ENCODE measurements around the gene MLNR. TPM values are rescaled to one million over a fixed set of nuclear protein-coding genes. Genes with fewer than 3 reads are reported as not detected.

Gene MLNR
- total RNA-seq, 4 donors from 2014 or later = not detected

GRCh38 chr13:49190901-49191300 is 29.2 kb upstream of the MLNR start:
- 91 to 92% methylated on average over 2 of the region's 2 CpGs for WGBS, 2 donors

GRCh38 chr13:49206641-49207040 is 13.5 kb upstream of the MLNR start:
- intact Hi-C loops (cut with DNase I; ENCODE audit: low total_unique reads) = no loop called here
- no peak overlapping the region for H3K4me3 ChIP-seq (ENCODE audit: low read depth, poor library complexity, severe bottlenecking)

More at GRCh38 chr13:49190901-49191300, 29.2 kb upstream of the MLNR start:
- DNase-seq (ENCODE audit: low spot score in 2 of 2) = no peak
- TF ChIP-seq CTCF (IDR thresholded peaks at IDR 0.05) (no peak), POLR2A (IDR thresholded peaks at IDR 0.05) (no peak)
- H3K4me3 ChIP-seq (ENCODE audit: low read depth, poor library complexity, severe bottlenecking) = no peak overlapping the region
- intact Hi-C loops (cut with DNase I; ENCODE audit: low total_unique reads) = no loop called here

GRCh38 chr13:49208619-49209018 is 11.5 kb upstream of the MLNR start:
- TF ChIP-seq POLR2A (IDR thresholded peaks at IDR 0.05) (no peak), CTCF (IDR thresholded peaks at IDR 0.05) (no peak)
- WGBS, 2 donors = 98% methylated on average over 4 of the region's 4 CpGs
- DNase-seq (ENCODE audit: low spot score in 2 of 2) = no peak
- no peak overlapping the region for H3K4me3 ChIP-seq (ENCODE audit: low read depth, poor library complexity, severe bottlenecking)
- intact Hi-C loops (cut with DNase I; ENCODE audit: low total_unique reads) = no loop called here

More at GRCh38 chr13:49206641-49207040, 13.5 kb upstream of the MLNR start:
- TF ChIP-seq POLR2A (IDR thresholded peaks at IDR 0.05) (no peak), CTCF (IDR thresholded peaks at IDR 0.05) (no peak)
- 89 to 91% methylated on average over 3 of the region's 3 CpGs for WGBS, 2 donors
- DNase-seq (ENCODE audit: low spot score in 2 of 2) = no peak

- DNase-seq (ENCODE audit: low spot score in 2 of 2) = no peak
- H3K4me3 ChIP-seq (ENCODE audit: low read depth, poor library complexity, severe bottlenecking) = no peak overlapping the region
- intact Hi-C loops (cut with DNase I; ENCODE audit: low total_unique reads) = no loop called here
- 93 to 100% methylated on average over 1 of the region's 1 CpG for WGBS, 2 donors
- TF ChIP-seq CTCF (IDR thresholded peaks at IDR 0.05) = no peak
- TF ChIP-seq POLR2A (IDR thresholded peaks at IDR 0.05) = no peak
These were observed 10.0 kb upstream of the MLNR start for GRCh38 chr13:49210114-49210513.

GRCh38 chr13:49210669-49211068 is 9.5 kb upstream of the MLNR start:
- intact Hi-C loops (cut with DNase I; ENCODE audit: low total_unique reads) = no loop called here
- 87 to 96% methylated on average over 5 of the region's 5 CpGs for WGBS, 2 donors
- DNase-seq (ENCODE audit: low spot score in 2 of 2) = no peak
- H3K4me3 ChIP-seq (ENCODE audit: low read depth, poor library complexity, severe bottlenecking) = no peak overlapping the region
- TF ChIP-seq POLR2A (IDR thresholded peaks at IDR 0.05) (no peak), CTCF (IDR thresholded peaks at IDR 0.05) (no peak)

GRCh38 chr13:49213539-49213938 is 6.6 kb upstream of the MLNR start:
- TF ChIP-seq CTCF (IDR thresholded peaks at IDR 0.05) (no peak), POLR2A (IDR thresholded peaks at IDR 0.05) (no peak)
- 93 to 97% methylated on average over 1 of the region's 1 CpG for WGBS, 2 donors
- intact Hi-C loops (cut with DNase I; ENCODE audit: low total_unique reads) = no loop called here

More at GRCh38 chr13:49213539-49213938, 6.6 kb upstream of the MLNR start:
- no peak overlapping the region for H3K4me3 ChIP-seq (ENCODE audit: low read depth, poor library complexity, severe bottlenecking)
- no peak for DNase-seq (ENCODE audit: low spot score in 2 of 2)

Measured in lower leg skin (tissue), 4 donors.